ENCODE data around the gene AGAP3.

- TF ChIP-seq BHLHE40 (IDR thresholded peaks at IDR 0.05; ENCODE audit: low read depth, low read length), result no peak
- TF ChIP-seq, protein P1, sequence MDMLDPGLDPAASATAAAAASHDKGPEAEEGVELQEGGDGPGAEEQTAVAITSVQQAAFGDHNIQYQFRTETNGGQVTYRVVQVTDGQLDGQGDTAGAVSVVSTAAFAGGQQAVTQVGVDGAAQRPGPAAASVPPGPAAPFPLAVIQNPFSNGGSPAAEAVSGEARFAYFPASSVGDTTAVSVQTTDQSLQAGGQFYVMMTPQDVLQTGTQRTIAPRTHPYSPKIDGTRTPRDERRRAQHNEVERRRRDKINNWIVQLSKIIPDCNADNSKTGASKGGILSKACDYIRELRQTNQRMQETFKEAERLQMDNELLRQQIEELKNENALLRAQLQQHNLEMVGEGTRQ (IDR thresholded peaks at IDR 0.05; ENCODE audit: low read depth, low read length), result no peak
- TF ChIP-seq, protein P2, sequence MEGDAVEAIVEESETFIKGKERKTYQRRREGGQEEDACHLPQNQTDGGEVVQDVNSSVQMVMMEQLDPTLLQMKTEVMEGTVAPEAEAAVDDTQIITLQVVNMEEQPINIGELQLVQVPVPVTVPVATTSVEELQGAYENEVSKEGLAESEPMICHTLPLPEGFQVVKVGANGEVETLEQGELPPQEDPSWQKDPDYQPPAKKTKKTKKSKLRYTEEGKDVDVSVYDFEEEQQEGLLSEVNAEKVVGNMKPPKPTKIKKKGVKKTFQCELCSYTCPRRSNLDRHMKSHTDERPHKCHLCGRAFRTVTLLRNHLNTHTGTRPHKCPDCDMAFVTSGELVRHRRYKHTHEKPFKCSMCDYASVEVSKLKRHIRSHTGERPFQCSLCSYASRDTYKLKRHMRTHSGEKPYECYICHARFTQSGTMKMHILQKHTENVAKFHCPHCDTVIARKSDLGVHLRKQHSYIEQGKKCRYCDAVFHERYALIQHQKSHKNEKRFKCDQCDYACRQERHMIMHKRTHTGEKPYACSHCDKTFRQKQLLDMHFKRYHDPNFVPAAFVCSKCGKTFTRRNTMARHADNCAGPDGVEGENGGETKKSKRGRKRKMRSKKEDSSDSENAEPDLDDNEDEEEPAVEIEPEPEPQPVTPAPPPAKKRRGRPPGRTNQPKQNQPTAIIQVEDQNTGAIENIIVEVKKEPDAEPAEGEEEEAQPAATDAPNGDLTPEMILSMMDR (conservative IDR thresholded peaks at IDR 0.05; ENCODE audit: low read depth, low read length), result no peak
These were observed 38.2 kb downstream of the AGAP3 start for GRCh38 chr7:151124481-151124880.
